ENCODE measurements around the gene SLC16A10.

The SLC16A10 gene

GRCh38 chr6:111258615-111259088, 171.3 kb downstream of the SLC16A10 start:
- DNase-seq (ENCODE audit: low read depth, low spot score) = no peak

DNA sequence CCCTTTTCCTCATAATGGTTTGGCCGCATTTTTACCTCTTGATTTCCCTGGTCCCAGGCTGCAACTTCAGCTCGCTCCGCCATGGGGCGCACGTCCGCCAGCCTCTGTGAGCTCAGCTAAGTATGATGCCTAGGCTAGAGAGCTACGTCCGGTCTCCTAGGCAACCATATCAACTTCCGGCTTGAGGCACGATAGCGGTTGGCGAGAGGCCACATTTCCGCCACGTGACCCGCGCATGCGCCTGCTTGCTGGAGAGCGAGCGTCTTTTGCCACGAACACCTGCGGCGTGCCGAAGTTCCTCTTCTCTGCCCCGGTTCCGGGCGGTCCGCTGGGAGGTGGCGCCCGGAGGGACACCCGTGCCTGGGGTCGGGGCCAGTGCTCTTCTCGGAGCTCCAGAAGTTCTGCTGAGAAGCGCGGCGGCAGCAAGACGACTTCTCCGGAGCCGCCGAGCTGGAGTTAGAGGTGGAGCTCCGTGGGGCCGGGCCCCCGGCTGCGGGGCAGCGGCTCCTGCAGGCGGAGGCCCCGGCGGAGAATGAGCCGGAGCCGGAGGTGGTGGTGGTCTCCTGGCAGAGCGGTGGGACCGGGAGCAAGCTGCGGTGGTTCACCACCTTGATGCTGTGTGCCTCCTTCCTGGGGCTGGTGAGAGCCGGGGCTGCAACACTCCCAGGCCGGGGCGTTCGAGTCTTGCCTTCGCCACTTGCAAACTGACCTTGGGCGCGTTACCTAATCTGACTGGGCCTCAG, 172.0 kb downstream of the SLC16A10 start:
- peak; percentile 99 for DNase-seq (ENCODE audit: low read depth, low spot score)

DNA sequence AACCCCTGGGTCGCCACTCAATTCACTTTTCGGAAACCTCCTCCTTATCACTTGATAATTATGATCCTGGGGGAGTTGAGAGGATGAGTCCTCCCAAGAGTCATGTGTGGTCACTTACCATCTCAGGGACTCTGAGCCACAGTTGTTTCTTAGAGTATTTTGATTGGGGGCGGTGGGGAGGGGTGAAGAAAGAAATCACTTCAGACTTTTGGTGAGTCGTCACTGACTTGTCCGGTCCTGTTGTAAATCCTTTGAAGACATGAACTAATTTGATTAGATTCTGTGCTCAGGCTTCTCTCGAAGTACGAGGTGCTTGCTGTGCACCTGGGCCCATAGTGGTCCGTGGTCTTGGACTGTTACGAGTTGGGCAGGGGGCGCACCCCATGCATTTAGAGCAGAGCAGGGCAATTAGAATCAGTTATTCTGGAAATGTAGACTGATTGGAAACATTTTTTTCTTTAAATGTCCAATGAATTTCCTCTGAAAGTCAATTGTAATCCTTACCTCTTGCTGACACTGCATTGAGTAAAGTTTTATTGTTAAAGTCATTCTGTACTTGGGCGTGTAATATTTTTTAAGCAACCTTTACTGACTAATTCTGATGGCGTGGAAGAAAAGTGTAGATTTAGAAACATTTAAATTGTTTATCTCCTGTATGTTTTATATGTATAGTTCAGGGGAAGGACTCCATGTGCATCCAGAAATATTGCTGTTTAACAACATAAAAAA, 173.4 kb downstream of the SLC16A10 start:
- no peak for DNase-seq (ENCODE audit: low read depth, low spot score)

DNA sequence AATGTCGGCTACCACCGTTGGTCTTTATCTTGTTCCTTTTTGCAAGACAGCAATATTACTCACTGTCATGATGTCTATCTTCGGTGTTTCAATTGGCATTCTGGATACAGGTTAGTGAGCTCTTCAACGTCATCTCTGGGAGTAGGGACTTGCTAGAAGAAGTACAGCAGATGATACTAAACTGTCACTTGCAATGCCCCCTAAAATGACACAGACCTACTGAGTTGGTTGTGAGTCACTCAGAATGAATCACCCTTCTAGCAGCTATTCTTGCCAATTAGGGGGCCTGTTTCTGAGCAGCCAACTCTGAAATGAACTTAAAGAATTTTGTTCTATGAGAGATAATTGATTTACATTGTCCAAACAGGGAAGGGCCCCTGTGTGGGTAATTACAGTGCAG, 176.5 kb downstream of the SLC16A10 start:
- no peak for DNase-seq (ENCODE audit: low read depth, low spot score)

DNA sequence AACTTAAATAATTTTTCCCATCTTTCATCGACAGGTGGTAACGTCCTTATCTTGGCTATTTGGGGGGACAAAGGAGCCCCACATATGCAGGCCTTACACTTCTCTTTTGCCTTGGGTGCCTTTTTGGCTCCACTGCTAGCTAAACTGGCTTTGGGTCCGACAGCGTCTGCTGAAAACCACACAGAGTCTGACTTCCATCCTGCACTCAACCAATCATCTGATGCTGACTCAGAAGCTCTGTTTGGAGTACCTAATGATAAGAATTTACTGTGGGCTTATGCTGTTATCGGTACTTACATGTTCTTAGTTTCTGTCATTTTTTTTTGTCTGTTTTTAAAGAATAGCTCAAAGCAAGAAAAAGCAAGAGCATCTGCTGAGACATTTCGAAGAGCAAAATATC, 178.5 kb downstream of the SLC16A10 start:
- no peak for DNase-seq (ENCODE audit: low read depth, low spot score)

DNA sequence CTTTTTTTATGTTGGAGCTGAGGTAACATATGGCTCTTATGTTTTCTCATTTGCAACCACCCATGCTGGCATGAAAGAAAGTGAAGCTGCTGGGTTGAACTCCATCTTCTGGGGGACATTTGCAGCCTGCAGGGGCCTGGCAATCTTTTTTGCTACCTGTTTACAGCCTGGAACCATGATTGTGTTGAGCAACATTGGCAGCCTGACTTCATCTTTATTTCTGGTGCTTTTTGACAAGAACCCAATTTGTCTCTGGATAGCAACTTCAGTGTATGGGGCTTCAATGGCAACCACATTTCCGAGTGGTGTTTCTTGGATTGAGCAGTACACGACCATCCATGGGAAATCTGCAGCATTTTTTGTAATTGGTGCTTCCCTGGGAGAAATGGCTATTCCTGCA, 179.0 kb downstream of the SLC16A10 start:
- DNase-seq (ENCODE audit: low read depth, low spot score) = no peak

- no peak for DNase-seq (ENCODE audit: low read depth, low spot score)
Measured at GRCh38 chr6:111267764-111268333, 180.5 kb downstream of the SLC16A10 start.

- no peak for DNase-seq (ENCODE audit: low read depth, low spot score)
Measured at GRCh38 chr6:111269401-111269970, 182.2 kb downstream of the SLC16A10 start.

DNA sequence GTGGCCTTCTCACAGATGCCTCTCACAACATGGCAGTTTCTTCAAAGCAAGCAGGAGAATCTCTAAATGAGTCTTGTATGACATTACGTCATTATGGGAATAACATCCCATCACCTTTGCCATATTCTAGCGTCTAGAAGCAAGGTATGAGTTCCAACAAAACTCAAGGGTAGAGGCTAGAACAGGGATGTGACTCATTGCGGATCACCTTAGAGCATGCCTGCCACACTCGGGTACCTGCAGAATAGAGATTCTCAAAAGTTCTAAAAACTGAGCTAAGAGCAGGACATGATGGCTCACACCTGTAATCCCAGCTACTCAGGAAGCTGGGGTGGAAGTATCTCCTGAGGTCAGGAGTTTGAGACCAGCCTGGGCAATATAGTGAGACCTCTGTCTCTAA, 182.8 kb downstream of the SLC16A10 start:
- DNase-seq (ENCODE audit: low read depth, low spot score) = no peak

- DNase-seq (ENCODE audit: low read depth, low spot score) = no peak
Measured at GRCh38 chr6:111274593-111275217, 187.4 kb downstream of the SLC16A10 start.

DNA sequence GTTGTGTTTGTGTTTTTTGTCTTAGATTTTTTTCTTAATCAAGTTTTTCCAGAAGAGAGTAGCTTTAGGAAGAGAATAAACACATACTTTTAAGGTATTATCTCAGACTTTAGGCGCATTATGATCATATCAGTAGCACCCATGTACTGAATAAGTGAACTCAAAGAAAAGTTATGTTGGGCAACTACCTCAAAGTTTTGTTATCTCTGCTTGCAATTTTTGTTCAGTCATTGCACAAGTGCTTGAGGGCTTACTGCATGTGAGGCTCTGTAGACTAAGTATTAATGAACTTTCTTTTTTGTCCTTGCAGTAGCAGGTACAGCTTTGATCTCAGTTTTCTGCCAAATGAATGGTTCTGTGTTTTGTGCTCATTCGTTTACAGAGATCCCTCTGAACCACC, 189.0 kb downstream of the SLC16A10 start:
- no peak for DNase-seq (ENCODE audit: low read depth, low spot score)

- no peak for DNase-seq (ENCODE audit: low read depth, low spot score)
Measured at GRCh38 chr6:111276736-111277135, 189.4 kb downstream of the SLC16A10 start.

- DNase-seq (ENCODE audit: low read depth, low spot score) = no peak
Measured at GRCh38 chr6:111277819-111278218, 190.5 kb downstream of the SLC16A10 start.

DNA sequence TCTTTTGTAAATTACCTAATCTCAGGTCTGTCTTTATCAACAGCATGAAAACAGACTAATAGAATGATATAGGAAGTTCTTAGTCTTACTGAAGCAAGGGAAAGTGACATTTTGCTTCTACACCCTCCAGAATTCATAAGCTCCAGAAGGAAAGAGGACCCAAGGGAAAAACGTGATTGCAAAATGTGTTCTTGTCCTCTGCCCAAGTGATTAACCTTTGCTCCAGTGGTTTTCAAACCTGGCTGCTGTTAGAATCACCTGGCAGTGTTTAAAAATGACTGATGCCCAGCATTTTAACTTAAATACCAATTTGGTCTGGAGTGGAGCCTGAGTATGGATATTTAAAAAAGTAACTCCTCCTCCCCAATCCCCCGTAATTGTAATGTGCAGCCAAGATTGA, 191.4 kb downstream of the SLC16A10 start:
- DNase-seq (ENCODE audit: low read depth, low spot score) = no peak

GRCh38 chr6:111280445-111280955, 193.2 kb downstream of the SLC16A10 start:
- no peak for DNase-seq (ENCODE audit: low read depth, low spot score)
